ENCODE measurements around the gene DENND4A.
"Not testable (repeated sequence)": the region's sequence is repeated elsewhere in the genome, so short reads cannot be mapped to it uniquely, and the experiment has no call there.

Gene DENND4A

GRCh38 chr15:65818927-65819562 is 27.0 kb upstream of the DENND4A start:
- DNase-seq (ENCODE audit: low spot score): no peak
- peak overlapping the region in 1 of 2 donors; percentile 18 for H3K27ac ChIP-seq
- no peak for TF ChIP-seq CTCF (IDR thresholded peaks at IDR 0.05)
- no peak overlapping the region for H3K4me3 ChIP-seq

- no peak overlapping the region for H3K27ac ChIP-seq
- no peak overlapping the region for H3K4me3 ChIP-seq
- TF ChIP-seq CTCF (IDR thresholded peaks at IDR 0.05): no peak
- no peak for DNase-seq (ENCODE audit: low spot score)
Measured at GRCh38 chr15:65816441-65816840, 24.3 kb upstream of the DENND4A start.

- H3K4me3 ChIP-seq; H3K27ac ChIP-seq; DNase-seq (ENCODE audit: low spot score): not testable (repeated sequence)
Measured at GRCh38 chr15:65816008-65816407, 23.9 kb upstream of the DENND4A start.

GRCh38 chr15:65814271-65814670 is 22.2 kb upstream of the DENND4A start:
- not testable (repeated sequence) for H3K4me3 ChIP-seq; DNase-seq (ENCODE audit: low spot score); H3K27ac ChIP-seq

GRCh38 chr15:65812916-65813315 is 20.8 kb upstream of the DENND4A start:
- DNase-seq (ENCODE audit: low spot score): no peak
- no peak for TF ChIP-seq CTCF (IDR thresholded peaks at IDR 0.05)
- Histone ChIP-seq H3K27ac (no peak overlapping the region), H3K4me3 (no peak overlapping the region)

- Histone ChIP-seq H3K4me3 (no peak overlapping the region), H3K27ac (no peak overlapping the region)
- TF ChIP-seq CTCF (IDR thresholded peaks at IDR 0.05): no peak
- DNase-seq (ENCODE audit: low spot score): no peak
Measured at GRCh38 chr15:65812467-65812866, 20.4 kb upstream of the DENND4A start.

- DNase-seq (ENCODE audit: low spot score): no peak
- Histone ChIP-seq H3K27ac (no peak overlapping the region), H3K4me3 (no peak overlapping the region)
- TF ChIP-seq CTCF (IDR thresholded peaks at IDR 0.05): no peak
Measured at GRCh38 chr15:65811835-65812234, 19.7 kb upstream of the DENND4A start.

- not testable (repeated sequence) for H3K4me3 ChIP-seq; H3K27ac ChIP-seq; DNase-seq (ENCODE audit: low spot score)
Measured at GRCh38 chr15:65811011-65811733, 19.1 kb upstream of the DENND4A start.

All from coronary artery (tissue), 2 donors.